Measurements from ENCODE around the gene MTIF2.
"Not testable (repeated sequence)": the region's sequence is repeated elsewhere in the genome, so short reads cannot be mapped to it uniquely, and the experiment has no call there.

MTIF2 gene

DNA sequence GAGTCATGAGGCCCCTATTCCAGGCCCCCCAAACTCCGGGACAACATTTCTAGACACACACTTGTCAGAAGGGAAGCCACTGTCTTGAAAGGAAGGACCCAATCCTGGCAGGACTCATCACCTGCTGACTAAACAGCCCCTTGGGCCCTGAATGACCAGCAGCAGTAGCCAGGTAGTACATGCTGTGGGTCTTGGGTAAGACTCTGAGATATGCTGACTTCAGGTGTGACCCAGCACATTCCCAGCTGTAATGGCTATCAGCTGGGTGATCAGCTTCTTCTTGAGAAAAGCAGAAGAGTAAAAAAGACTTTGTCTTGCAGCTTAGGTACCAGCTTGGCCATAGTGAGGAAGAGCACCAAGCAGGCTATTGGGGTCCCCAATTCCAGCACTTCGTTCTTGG lies 72.5 kb downstream of the MTIF2 start:
- DNase-seq (ENCODE audit: low spot score), result no peak

DNA sequence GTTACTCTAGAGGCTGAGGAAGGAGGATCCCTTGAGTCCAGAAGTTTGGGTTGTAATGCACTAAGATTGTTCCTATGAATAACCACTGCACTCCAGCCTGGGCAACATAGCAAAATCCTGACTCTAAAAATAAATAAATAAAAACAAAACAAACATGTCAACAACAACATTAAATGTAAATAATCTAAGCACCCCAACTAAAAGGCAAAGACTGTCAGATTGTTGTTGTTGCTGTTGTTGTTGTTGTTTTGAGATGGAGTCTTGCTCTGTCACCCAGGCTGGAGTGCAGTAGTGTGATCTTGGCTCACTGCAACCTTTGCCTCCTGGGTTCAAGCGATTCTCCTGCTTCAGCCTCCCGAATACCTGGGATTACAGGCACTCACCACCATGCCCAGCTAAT lies 77.1 kb downstream of the MTIF2 start:
- DNase-seq (ENCODE audit: low spot score), result not testable (repeated sequence)

DNA sequence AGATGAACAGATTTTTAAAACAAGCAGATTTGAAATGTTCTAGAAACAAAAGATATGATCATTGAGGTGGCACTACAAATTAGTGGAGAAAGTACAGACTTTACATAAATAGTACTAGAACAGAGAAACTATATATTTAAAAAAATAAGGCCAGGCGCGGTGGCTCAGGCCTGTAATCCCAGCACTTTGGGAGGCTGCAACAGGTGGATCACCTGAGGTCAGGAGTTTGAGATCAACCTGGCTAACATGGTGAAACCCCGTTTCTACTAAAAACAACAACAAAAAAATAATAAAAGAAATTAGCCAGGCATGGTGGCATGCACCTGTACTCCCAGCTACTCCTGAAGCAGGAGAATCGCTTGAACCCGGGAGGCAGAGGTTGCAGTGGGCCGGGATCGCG lies 82.2 kb downstream of the MTIF2 start:
- DNase-seq (ENCODE audit: low spot score), result not testable (repeated sequence)

Small RNA genes within 50 kb of the gene (small RNA-seq; reads per million reads assigned to genes)
- 0 reads per million in 2 experiments for gene RF00019

Data from SK-N-DZ (cell line).